Body of pancreas (tissue), 4 donors: ENCODE measurements around the gene OR10C1. TPM values are rescaled to one million over a fixed set of nuclear protein-coding genes. Genes with fewer than 3 reads are reported as not detected.
"Not testable (repeated sequence)": the region's sequence is repeated elsewhere in the genome, so short reads cannot be mapped to it uniquely, and the experiment has no call there.

Source experiments
- ATAC-seq: fragments of 150-250 bp; one replicate; pipeline ENCODE4 v1.9.1; 2016
- DNase-seq, 4 donors: peaks; one replicate each; pipeline ENCODE4 v3.0.0-alpha.2; 2019
- H3K27ac ChIP-seq, 4 donors: fragments of 200-600 bp; sonication (generic); 1 replicate in 3 of 4; 2 replicates in 1 of 4; pipeline versions ENCODE4 v1.5.1 to v1.6.1; 2016 to 2019; ENCODE audit warnings: mild to moderate bottlenecking in 1 of 4, mixed read lengths in 1 of 4, moderate library complexity in 1 of 4
- H3K27me3 ChIP-seq, 2 donors: fragments of 200-600 bp; sonication (generic); one replicate each; pipeline ENCODE4 v1.6.0; 2016; ENCODE audit warnings: mild to moderate bottlenecking in 1 of 2
- H3K36me3 ChIP-seq, 2 donors: fragments of 200-600 bp; sonication (generic); replicated peaks in 1 of 2; 2 replicates each; pipeline ENCODE4 v1.5.1; 2016; ENCODE audit warnings: low read depth in 2 of 2; ENCODE audit not compliant: insufficient read depth in 1 of 2
- H3K4me1 ChIP-seq: fragments of 200-600 bp; sonication (generic); one replicate; pipeline ENCODE4 v1.6.0; 2016
- H3K4me3 ChIP-seq, 2 donors: fragments of 200-600 bp; sonication (generic); 1 replicate in 1 of 2; 2 replicates in 1 of 2; pipeline ENCODE4 v1.5.1; 2016 to 2019
- H3K9me3 ChIP-seq, 3 donors: fragments of 200-600 bp; sonication (generic); 1 replicate in 2 of 3; 2 replicates in 1 of 3; pipeline ENCODE4 v1.5.1; 2016
- CTCF ChIP-seq, 7 experiments: fragments of 450-650 bp in 4 of 7; fragments of 200-600 bp in 3 of 7; sonication (generic) in 3 of 7; IDR thresholded peaks; one replicate each; pipeline ENCODE4 v1.5.1; 2016 to 2019; ENCODE audit warnings: antibody characterized with exemption in 7 of 7
- POLR2A ChIP-seq, 3 donors: fragments of 450-650 bp; IDR thresholded peaks; one replicate each; pipeline ENCODE4 v1.6.1; 2016; ENCODE audit warnings: antibody characterized with exemption in 3 of 3, mild to moderate bottlenecking in 2 of 3
- WGBS, 2 donors: methylation state at CpG; one replicate each; pipeline ENCODE4 v1.1.5; 2017; 5-methylcytosine and 5-hydroxymethylcytosine counted together
- intact Hi-C: fragments of 100-400 bp; cut with DNase I; formaldehyde crosslinking; loops from one replicate; pipeline ENCODE4 v1.15.1; 2023
- total RNA-seq, 2 donors: library from RNA; depleted of rRNA; stranded (reverse); fragments of >200 nt; gene quantifications; one replicate each; pipeline ENCODE4 v1.1.0, GENCODE V29; 2016

The OR10C1 gene
- total RNA-seq, 2 donors from 2014 or later = not detected

- no peak for TF ChIP-seq POLR2A (IDR thresholded peaks at IDR 0.05)
- TF ChIP-seq CTCF (IDR thresholded peaks at IDR 0.05) = no peak
- ATAC-seq = no peak
- 56 to 80% methylated on average over 3 of the region's 3 CpGs for WGBS, 2 donors
These were observed 19.6 kb upstream of the OR10C1 start for GRCh38 chr6:29419516-29419915.

GRCh38 chr6:29424168-29424567, 14.9 kb upstream of the OR10C1 start:
- TF ChIP-seq POLR2A (IDR thresholded peaks at IDR 0.05) (no peak), CTCF (IDR thresholded peaks at IDR 0.05) (no peak)
- H3K4me1 ChIP-seq = no peaks in the 10 kb centered on the region
- no peak for DNase-seq
- no peaks in the 10 kb centered on the region for H3K36me3 ChIP-seq
- no peaks in the 10 kb centered on the region for H3K9me3 ChIP-seq
- intact Hi-C loops = no loop called here
- H3K27me3 ChIP-seq = no peaks in the 10 kb centered on the region
- H3K27ac ChIP-seq = no peak overlapping the region
- no peak for ATAC-seq
- 74 to 84% methylated on average over 2 of the region's 2 CpGs for WGBS, 2 donors
- H3K4me3 ChIP-seq = no peak overlapping the region

More at GRCh38 chr6:29419516-29419915, 19.6 kb upstream of the OR10C1 start:
- Histone ChIP-seq H3K9me3 (no peaks in the 10 kb centered on the region), H3K27me3 (no peaks in the 10 kb centered on the region), H3K36me3 (no peaks in the 10 kb centered on the region), H3K27ac (no peak overlapping the region), H3K4me1 (no peaks in the 10 kb centered on the region), H3K4me3 (no peak overlapping the region)
- intact Hi-C loops = no loop called here
- DNase-seq = no peak

- Histone ChIP-seq H3K9me3 (no peaks in the 10 kb centered on the region), H3K27me3 (no peaks in the 10 kb centered on the region), H3K27ac (no peak overlapping the region), H3K36me3 (no peaks in the 10 kb centered on the region), H3K4me1 (no peaks in the 10 kb centered on the region), H3K4me3 (no peak overlapping the region)
- WGBS, 2 donors = 29 to 34% methylated on average over 2 of the region's 2 CpGs
- TF ChIP-seq POLR2A (IDR thresholded peaks at IDR 0.05) = no peak
- intact Hi-C loops = no loop called here
- DNase-seq = no peak
- ATAC-seq = no peak
These were observed 14.5 kb upstream of the OR10C1 start for GRCh38 chr6:29424575-29424974.

- no peak for DNase-seq
- 33 to 35% methylated on average over 1 of the region's 1 CpG for WGBS, 2 donors
- intact Hi-C loops = no loop called here
These were observed 14.0 kb upstream of the OR10C1 start for GRCh38 chr6:29425075-29425474.

GRCh38 chr6:29426654-29427053, 12.5 kb upstream of the OR10C1 start:
- no peak for TF ChIP-seq CTCF (IDR thresholded peaks at IDR 0.05)
- no peak for TF ChIP-seq POLR2A (IDR thresholded peaks at IDR 0.05)
- DNase-seq (no peak), ATAC-seq (no peak)
- Histone ChIP-seq H3K36me3 (no peaks in the 10 kb centered on the region), H3K9me3 (no peaks in the 10 kb centered on the region), H3K27me3 (no peaks in the 10 kb centered on the region), H3K4me3 (no peak overlapping the region), H3K27ac (no peak overlapping the region), H3K4me1 (no peaks in the 10 kb centered on the region)
- intact Hi-C loops = no loop called here
- WGBS, 2 donors = 73% methylated on average over 3 of the region's 3 CpGs

More at GRCh38 chr6:29425075-29425474, 14.0 kb upstream of the OR10C1 start:
- no peaks in the 10 kb centered on the region for H3K9me3 ChIP-seq
- TF ChIP-seq POLR2A (IDR thresholded peaks at IDR 0.05) (no peak), CTCF (IDR thresholded peaks at IDR 0.05) (no peak)
- H3K27ac ChIP-seq = no peak overlapping the region
- no peaks in the 10 kb centered on the region for H3K36me3 ChIP-seq
- no peaks in the 10 kb centered on the region for H3K27me3 ChIP-seq
- H3K4me1 ChIP-seq = no peaks in the 10 kb centered on the region
- H3K4me3 ChIP-seq = no peak overlapping the region
- ATAC-seq = no peak

GRCh38 chr6:29436730-29437129, 2.4 kb upstream of the OR10C1 start:
- H3K27me3 ChIP-seq, H3K27ac ChIP-seq, H3K36me3 ChIP-seq, H3K4me3 ChIP-seq, intact Hi-C loops, H3K9me3 ChIP-seq, DNase-seq, ATAC-seq, H3K4me1 ChIP-seq: not testable (repeated sequence)
- 75% methylated on average over 18 of the region's 18 CpGs for WGBS, 2 donors
